Right lung (tissue), 5 donors: ENCODE measurements around the gene DENND1A. TPM values are rescaled to one million over a fixed set of nuclear protein-coding genes. Genes with fewer than 3 reads are reported as not detected.
A peak's percentile ranks its signal among the peaks of the same experiment; 100 is the strongest.

Experiments used
- DNase-seq, 2 donors: peaks; one replicate each; pipeline ENCODE4 v3.0.0-alpha.2; 2013
- polyA plus RNA-seq, 5 donors: library from polyadenylated mRNA; unstranded; fragments of 120-200 nt; gene quantifications; one replicate each; pipeline versions ENCODE4 v1.2.1 to v1.2.3, GENCODE V29; 2013; ENCODE audit warnings: inconsistent platforms in 1 of 5, low replicate concordance in 1 of 5; ENCODE audit not compliant: insufficient read length in 5 of 5, insufficient read depth in 1 of 5

The DENND1A gene
- polyA plus RNA-seq, 5 donors, result 7.2 to 9.6 (median 8.9) TPM

GRCh38 chr9:123685489-123686083 is 244.3 kb downstream of the DENND1A start:
- DNase-seq, result no peak

GRCh38 chr9:123684393-123685149 is 245.4 kb downstream of the DENND1A start:
- no peak for DNase-seq

- no peak for DNase-seq
Observed at GRCh38 chr9:123682746-123683145, 247.2 kb downstream of the DENND1A start.

- DNase-seq, result no peak
Observed at GRCh38 chr9:123680352-123680751, 249.6 kb downstream of the DENND1A start.

- DNase-seq, result peak; percentile 13 to 20
Observed at GRCh38 chr9:123679330-123679987, 250.5 kb downstream of the DENND1A start.

- DNase-seq, result no peak
Observed at GRCh38 chr9:123678878-123679329, 251.0 kb downstream of the DENND1A start.

GRCh38 chr9:123678038-123678877 is 251.7 kb downstream of the DENND1A start:
- peak; percentile 31 to 43 for DNase-seq

GRCh38 chr9:123676869-123677268 is 253.1 kb downstream of the DENND1A start:
- DNase-seq, result no peak

- no peak for DNase-seq
Observed at GRCh38 chr9:123669346-123669745, 260.6 kb downstream of the DENND1A start.

GRCh38 chr9:123663529-123663928 is 266.4 kb downstream of the DENND1A start:
- DNase-seq, result no peak

- no peak for DNase-seq
Observed at GRCh38 chr9:123662057-123662776, 267.7 kb downstream of the DENND1A start.

- DNase-seq, result no peak
Observed at GRCh38 chr9:123660691-123661466, 269.0 kb downstream of the DENND1A start.

GRCh38 chr9:123659358-123659757 is 270.6 kb downstream of the DENND1A start:
- no peak for DNase-seq

- no peak for DNase-seq
Observed at GRCh38 chr9:123658792-123659191, 271.1 kb downstream of the DENND1A start.

GRCh38 chr9:123657941-123658340 is 272.0 kb downstream of the DENND1A start:
- no peak for DNase-seq

- no peak for DNase-seq
Observed at GRCh38 chr9:123657099-123657498, 272.8 kb downstream of the DENND1A start.

GRCh38 chr9:123656565-123656964 is 273.4 kb downstream of the DENND1A start:
- DNase-seq, result no peak

- DNase-seq, result no peak
Observed at GRCh38 chr9:123655681-123656423, 274.1 kb downstream of the DENND1A start.

GRCh38 chr9:123654994-123655637 is 274.8 kb downstream of the DENND1A start:
- DNase-seq, result no peak
